DMS53 treated with DMSO at 0.1 percent for 48 hours (cell line): ENCODE results near the gene NEK1.
A peak's percentile ranks its signal among the peaks of the same experiment; 100 is the strongest.

Experiments used
- DNase-seq: peaks from one replicate; lab custom pipeline; 2025; ENCODE audit not compliant: unreplicated experiment; lab: John Stamatoyannopoulos, UW

The NEK1 gene, protein sequence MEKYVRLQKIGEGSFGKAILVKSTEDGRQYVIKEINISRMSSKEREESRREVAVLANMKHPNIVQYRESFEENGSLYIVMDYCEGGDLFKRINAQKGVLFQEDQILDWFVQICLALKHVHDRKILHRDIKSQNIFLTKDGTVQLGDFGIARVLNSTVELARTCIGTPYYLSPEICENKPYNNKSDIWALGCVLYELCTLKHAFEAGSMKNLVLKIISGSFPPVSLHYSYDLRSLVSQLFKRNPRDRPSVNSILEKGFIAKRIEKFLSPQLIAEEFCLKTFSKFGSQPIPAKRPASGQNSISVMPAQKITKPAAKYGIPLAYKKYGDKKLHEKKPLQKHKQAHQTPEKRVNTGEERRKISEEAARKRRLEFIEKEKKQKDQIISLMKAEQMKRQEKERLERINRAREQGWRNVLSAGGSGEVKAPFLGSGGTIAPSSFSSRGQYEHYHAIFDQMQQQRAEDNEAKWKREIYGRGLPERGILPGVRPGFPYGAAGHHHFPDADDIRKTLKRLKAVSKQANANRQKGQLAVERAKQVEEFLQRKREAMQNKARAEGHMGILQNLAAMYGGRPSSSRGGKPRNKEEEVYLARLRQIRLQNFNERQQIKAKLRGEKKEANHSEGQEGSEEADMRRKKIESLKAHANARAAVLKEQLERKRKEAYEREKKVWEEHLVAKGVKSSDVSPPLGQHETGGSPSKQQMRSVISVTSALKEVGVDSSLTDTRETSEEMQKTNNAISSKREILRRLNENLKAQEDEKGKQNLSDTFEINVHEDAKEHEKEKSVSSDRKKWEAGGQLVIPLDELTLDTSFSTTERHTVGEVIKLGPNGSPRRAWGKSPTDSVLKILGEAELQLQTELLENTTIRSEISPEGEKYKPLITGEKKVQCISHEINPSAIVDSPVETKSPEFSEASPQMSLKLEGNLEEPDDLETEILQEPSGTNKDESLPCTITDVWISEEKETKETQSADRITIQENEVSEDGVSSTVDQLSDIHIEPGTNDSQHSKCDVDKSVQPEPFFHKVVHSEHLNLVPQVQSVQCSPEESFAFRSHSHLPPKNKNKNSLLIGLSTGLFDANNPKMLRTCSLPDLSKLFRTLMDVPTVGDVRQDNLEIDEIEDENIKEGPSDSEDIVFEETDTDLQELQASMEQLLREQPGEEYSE (N-terminal part only)

DNA sequence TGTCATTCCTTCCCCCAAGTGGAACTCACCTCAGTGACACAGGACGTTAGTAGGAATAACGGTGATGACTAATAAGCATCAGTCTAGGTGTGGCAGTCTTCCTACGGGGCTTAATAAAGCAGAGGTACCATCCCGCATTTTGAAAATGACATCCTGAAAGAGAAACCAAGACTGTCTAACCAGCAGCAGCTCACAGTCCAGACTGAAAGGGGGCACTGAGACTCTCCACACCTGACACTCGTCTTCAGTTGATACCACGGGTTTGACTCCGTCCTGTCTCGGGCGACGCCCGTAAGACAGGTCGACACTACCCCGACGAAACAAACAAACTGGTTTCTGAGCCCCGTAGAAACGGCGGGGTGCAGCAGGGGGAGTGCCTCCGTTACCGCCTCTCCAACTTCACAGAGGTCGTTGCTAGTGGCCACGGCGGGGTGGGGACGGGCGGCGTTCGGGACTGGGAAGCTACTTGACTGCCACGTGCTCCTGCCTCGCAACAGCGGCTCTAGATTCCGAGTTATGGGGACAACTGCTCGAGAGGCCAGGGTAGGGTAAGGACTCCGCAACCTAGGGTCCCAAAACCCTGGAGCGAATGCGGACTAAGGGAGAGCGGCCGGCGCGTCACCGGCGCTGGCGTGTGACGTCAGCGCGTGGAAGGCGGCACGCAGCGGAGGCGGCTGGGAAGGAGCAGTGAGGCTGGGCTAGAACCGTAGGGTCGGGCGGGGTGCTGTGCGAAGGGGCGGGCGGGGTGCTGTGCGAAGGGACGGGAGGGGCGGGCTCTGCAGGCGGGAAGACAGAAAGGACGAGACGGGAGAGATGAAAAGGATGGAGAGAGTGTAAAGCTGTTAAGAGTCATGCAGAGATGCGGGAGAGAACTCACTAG, at the start of gene NEK1:
TSS of gene NEK1 (minus strand) at position 593 of the 880 bp plus-strand sequence. CDS start 9,953 bp downstream, outside the sequence.
- peak; percentile 56 for DNase-seq

DNA sequence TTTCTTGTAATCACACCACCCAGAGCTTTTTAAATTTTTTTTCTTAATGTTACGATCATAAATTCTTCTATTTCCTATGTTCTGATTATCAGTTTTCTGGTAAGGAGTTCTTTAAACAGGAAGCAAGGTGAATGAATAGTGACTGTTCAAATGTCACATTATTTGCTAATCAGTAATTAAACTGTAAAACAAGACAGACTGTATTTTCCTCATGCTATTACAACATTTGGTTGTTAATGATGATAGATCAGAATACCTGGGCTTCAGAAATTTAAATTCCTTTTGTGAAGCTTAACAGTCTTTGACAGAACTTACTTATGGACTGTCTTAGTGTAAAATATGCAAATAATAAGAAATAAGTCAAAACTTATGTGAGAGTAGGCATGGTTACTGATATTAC, 49.4 kb upstream of the NEK1 start:
- no peak for DNase-seq

DNA sequence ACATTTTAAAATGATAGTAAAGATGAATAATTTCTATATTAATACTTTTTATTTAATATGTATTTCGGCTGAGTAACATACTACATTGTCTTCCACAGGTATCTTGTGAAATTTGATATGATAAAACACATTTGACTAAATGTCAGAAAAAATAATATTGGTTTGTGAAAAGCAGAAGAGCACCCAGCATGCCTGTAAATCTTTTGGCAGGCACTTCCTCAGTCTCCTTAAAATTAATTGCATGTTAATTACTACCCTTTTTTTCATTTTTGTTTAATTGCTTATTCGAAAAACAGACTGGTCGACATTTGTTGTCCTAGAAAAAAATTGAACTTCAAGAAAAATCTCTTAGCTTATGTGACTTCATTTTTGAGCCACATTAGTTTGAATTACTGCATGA, 48.5 kb upstream of the NEK1 start:
- no peak for DNase-seq

DNA sequence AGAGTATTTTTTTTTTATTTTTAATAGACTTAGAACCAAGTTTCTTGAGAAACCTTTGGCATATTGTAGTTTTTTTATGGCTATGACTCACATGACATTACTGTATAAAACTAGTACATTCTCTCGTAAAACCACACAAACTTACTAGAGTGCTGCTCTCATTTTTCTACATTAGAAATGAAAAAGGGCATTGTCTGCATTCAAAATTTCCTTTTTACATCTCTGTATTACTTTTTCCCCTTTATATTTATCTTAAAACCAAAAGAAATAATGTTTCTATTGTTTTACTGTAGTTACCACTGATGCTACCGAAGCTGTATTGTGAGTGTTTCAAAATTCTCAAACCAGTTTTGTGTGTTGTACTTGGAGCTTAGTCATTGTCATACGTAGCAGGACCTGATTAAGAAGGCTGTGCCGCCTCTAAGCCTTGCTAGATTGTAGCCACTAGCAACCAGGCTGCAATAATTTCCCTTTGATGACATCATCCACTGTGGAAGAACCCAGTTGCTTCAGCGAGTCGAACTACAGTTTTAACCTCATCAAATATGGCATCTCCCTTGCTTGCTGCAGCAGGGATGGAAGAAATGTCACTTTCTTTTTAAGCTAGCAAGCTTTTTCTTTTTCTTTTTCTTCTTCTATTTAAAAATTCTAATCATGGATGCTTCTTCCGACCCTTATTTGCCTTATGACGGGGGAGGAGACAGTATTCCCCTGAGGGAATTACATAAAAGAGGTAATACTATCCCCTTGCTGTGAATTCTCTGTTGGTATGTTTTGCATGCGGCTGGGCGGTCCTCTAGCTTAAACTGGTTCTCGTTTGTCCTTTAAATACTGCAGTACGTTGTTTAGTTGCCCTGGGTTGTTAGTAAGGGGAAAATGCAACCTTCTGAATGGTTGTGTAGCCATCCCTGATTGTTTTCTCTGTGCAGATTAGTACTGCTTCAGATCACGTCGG, 47.6 kb upstream of the NEK1 start:
- DNase-seq, result peak; percentile 93

DNA sequence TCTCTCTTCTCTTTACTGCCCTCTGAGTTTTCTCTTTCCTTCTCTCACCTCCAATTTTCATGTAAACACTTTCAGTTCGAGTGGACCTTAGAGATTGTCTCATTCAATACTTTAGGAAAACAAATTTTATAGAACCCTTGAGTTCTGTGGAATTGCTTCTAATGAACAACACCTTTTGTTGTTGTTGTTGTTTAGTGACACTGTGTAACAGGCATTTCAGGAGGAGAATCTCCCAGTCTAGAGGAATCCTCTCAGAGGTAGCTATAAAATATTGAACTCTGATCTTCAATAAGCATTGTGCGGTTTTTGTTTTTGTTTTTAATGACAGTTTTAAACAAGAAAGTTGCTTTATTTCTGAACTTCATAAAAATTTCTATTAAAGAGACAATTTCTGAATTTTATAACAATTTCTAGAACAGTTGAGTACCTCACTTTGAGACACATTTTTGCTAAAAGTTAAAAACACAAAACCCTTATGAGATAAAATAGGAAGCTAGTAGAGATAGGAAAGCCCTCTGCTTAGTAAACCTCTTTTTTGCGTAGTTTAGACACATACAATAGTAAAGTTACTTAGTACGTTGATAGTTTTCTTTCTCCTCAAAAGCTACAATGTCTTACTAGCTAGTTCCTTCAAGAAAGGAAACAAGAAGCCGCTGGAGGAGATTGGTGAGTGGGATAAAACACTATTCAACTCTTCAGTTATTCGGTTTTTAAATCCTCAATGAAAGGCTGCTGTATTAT, 46.8 kb upstream of the NEK1 start:
- DNase-seq, result no peak

DNA sequence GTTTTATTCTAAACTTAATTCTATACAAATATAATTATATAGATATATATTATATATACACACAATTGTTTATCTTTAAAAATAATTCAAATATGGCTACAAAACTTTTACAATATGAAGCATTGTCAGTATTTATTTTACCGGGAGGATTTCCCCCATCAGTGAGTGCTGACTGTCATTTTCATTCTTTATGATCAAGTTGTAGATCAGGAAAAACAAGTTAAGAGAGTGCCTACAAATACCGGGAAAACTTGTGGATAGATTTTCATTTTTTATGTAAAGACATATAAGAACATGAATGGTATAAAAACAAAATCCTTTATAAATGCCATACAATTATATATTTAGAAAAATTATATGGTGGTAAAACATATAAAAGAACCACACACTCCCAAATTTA, 45.8 kb upstream of the NEK1 start:
- peak; percentile 33 for DNase-seq

DNA sequence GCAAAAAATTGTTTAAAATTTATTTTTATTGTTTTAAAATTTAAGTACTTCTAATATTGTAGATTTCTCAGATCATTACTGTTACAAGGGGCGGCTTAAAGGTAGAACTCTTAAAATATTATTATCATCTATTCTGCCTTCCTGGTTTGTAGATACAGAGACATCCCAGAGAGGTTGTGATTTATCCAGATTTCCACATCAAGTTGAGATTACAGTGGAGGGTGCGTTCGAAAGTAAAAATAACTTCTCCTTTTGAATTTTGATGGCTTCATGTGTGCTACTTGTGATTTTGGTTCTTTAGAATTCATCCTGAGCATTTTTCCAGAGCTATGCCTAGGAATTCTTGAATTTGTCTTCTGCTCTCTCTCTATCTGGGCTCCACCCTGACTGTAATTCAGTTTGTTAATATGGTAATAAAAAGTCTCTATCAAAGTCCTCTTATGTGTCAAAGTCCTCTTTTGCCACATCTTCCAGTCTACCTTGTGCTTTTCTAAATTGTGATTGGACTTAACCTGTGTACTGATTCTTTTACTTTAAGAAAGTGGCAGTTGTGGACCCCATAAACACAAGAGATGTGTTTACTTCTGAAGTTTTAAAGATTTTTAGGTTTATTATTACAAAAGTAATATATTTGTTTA, 45.2 kb upstream of the NEK1 start:
- DNase-seq, result no peak

DNA sequence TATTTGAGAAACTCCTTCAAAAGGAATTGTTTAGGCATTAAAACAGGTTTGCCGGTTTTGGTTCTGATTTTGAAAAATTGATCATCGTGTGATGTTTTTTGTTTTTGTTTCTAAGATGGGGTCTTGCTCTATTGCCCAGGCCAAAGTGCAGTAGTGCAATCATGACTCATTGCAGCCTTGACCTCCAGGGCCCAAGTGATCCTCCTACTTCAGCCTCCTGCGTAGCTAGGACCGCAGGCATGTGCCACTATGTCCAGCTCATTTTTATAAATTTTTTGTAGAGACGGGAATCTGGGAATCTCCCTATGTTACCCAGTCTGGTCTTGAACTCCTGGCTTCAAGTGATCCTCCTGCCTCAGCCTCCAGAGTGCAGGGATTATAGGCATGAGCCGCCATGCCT, 43.0 kb upstream of the NEK1 start:
- no peak for DNase-seq

DNA sequence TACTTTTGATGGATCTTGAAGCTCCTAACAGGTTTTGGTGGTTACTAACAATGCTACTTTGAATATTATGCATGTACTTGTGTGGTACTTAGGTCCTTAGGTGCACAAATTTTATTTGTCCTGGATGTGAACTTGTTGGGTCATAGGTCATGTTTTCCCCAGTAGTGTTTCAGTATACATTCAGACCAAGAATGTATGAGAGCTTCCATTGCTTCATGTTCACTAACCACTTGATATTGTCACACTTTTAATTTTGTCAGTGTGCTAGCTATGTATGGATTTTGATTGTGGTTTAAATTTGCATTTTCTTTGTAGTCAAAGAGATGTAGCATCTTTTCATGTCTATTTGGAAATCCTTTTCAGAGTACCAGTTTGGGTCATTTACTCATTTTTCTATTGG, 40.2 kb upstream of the NEK1 start:
- no peak for DNase-seq

DNA sequence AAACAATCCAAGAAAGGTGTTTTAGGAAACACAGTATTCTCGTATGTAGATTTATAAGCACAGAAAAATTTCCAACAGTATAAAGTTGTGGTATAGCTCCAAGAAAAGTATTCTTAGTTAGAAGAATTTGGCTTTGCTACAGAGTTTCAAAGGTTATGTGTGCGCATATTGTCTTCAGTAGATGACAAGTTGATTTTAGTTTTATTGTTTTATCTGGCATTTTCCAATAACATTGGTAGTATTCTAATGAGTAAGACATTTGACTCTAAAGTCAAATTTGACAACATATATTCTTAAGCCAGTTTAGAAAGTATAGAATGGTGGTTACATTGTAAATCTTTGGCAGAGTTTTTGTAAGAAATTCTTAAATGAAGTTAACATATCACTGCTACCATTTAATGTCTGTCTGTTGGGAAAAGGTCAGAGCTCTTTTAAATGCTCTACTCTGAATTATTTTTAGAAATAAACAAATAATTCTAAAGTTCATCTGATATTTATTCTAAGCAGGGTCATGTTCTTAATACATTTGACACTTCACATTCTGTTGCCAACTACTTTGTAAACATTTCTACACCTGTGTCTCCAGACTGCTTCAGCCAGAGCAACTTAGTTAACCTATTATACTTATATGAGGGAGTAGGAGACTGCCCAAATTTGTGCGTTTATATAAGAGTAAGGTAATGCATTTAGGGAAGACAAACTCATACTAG, 38.0 kb upstream of the NEK1 start:
- DNase-seq, result no peak

DNA sequence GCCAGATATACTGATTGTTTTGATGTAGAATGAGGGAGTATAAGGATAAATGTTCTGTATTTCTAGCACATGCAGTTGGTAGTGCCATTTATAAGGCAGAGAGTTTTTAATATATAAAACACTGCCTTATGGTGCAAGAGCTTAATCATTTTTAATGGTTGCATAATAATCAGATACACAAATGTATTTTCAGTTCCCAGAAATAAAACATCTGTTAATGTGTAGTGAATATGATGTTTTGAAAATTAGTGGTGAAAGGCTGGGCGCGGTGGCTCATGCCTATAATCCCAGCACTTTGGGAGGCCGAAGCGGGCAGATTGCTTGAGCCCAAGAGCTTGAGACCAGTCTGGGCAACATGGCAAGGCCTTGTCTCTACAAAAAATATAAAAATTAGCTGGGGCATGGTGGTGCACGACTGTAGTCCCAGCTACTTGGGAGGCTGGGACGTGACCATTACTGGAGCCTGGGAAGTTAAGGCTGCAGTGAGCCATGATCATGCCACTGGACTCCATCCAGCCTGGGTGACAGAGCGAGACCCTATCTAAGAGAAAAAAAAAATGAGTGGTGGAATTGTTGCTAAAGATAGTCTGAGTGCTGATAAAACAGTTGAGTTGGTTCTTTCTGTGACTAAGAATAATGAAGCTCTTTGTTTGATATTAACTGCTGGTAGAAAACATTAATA, 37.3 kb upstream of the NEK1 start:
- DNase-seq, result no peak

DNA sequence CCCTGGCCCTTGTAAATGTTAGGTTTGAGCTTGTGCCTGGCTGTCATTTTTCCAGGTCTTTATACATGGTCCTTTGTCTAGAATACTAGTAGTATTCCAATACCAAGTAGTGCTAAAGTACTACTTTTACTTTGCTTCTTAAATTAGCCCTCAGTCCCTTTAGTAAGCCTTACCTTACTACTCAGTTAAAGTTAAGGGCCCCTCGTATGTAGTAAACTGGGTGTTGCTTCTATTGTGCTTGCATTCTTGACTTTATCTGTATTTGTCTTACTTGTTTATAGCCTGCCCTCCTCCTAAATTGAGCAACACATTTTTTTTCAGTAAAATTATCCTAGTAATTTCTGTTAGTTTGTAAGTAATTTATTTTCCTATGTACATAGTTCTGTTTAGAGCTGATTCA, 33.2 kb upstream of the NEK1 start:
- no peak for DNase-seq

DNA sequence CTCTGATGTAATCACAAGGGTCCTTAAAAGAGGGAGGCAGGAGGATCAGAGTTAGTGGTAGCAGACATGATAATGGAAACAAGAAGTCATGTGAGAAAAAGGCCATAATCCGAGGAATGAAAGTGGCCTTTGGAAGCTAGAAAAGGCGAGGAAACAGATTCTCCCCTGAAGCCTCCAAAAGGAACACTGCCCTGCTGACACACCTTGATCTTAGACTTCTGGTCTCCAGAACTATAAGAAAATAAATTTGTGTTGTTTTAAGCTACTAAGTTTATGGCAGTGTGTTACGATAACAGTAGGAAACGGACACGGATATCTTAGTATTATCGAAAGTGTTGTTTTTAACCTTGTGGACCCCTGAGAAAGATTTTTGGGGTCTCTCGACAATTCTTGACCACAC, 32.4 kb upstream of the NEK1 start:
- no peak for DNase-seq

DNA sequence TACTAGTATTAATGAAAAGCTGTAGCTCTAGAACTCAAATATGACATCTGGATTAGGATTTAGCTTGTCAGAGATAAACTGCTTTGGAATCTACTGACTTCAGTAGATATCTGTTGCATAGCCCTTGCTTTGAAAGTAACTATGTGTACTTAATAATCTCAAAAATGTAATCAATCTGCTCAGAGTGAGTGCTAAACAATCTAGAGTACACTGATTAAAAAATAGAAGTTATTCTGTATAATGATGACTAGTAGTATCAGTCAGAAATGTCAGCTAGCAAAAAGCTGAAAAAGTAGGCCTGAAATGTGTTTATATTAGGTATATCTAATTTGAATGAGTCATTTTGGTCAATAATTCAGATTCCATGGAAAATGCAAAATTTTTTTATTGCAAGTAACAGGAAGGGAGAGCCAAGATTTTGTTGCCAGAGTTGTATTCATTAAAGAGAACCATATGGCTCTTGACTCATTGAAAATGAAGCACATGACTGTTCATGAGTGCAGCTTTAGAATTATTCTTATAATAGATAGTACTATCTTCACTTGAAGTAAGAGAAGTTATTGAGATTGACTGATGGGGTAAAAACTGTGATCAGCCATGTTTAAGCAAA, 28.0 kb upstream of the NEK1 start:
- DNase-seq, result no peak

DNA sequence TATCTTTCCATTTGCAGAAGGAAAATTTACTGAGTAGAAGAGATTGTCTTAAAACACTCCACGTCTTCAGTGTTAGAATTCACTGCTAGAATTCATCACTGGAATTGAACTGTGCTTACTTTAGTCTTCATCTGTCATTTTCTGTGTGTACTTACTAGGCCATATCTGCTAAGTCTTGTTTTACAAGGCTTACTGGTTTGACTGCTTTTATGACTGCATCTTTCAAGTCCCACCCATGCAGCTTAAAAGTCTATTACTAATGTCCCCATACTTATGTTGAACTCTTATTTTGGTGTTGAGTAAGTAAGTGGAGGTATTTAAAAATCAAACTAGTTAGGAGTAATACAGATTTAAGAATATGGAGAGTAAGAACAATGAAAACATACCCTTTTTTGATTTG, 22.6 kb upstream of the NEK1 start:
- DNase-seq, result peak; percentile 27

DNA sequence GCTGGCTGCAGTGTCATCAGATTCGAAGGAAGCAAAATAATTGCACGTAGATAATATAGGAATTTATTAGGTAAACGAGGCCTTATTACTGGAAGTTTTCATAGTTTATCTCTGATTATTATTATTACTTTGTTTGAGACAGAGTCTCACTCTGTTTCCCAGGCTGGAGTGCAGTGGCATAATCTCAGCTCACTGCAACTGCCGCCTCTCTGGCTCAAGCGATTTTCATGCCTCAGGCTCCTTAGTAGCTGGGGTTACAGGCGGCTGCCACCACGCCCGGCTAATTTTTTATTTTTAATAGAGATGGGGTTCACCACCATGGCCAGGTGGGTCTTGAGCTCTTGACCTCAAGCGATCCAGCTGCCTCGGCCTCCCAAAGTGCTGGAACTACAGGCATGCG, 20.5 kb upstream of the NEK1 start:
- no peak for DNase-seq

DNA sequence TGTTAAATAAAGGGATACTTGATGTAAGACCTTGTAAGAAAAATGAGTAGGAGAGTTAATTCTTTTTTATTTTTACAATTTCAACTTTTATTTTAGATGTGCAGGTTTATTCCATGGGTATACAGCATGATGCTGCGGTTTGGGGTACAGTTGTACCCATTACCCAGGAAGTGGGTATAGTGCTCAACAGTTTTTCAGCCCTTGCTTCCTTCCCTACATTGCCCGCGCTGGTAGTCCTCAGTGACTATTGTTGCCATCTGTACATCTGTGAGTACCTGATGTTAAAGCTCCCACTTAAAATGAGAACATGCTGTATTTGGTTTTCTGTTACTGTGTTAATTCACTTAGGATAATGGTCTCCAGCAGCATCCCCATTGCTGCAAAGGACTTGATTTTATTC, 17.7 kb upstream of the NEK1 start:
- DNase-seq, result no peak
